Brain microvascular endothelial cell (primary cell): Measurements from ENCODE around the gene SLC5A2.
A peak's percentile ranks its signal among the peaks of the same experiment; 100 is the strongest.

Source experiments
- DNase-seq: peaks from one replicate; pipeline ENCODE4 v3.0.0-alpha.2; 2020
- H3K27ac ChIP-seq: fragments of 250-450 bp; sonication (Bioruptor Pico); 2 replicates; pipeline ENCODE4 v1.5.1; 2020; ENCODE audit warnings: mild to moderate bottlenecking, moderate library complexity
- H3K27me3 ChIP-seq: fragments of 250-450 bp; sonication (Bioruptor Pico); replicated peaks from 2 replicates; pipeline ENCODE4 v1.5.1; 2020; ENCODE audit warnings: mild to moderate bottlenecking
- H3K36me3 ChIP-seq: fragments of 250-450 bp; sonication (Bioruptor Pico); replicated peaks from 2 replicates; pipeline ENCODE4 v1.5.1; 2020; ENCODE audit warnings: mild to moderate bottlenecking
- H3K4me3 ChIP-seq: 2 replicates; pipeline ENCODE4 v1.5.1; 2011; ENCODE audit warnings: low read depth, mild to moderate bottlenecking, control low read depth, low read length, moderate library complexity
- CTCF ChIP-seq: IDR thresholded peaks from 2 replicates; pipeline ENCODE4 v1.5.1; 2011; ENCODE audit warnings: low read depth, mild to moderate bottlenecking, moderate library complexity, low read length, control low read depth, inconsistent platforms; ENCODE audit errors: missing control alignments
- in situ Hi-C: cut with HindIII; loops from 2 replicates; pipeline ENCODE4 v1.10.0; 2017; ENCODE audit warnings: low sequenced_read_pairs, low pct_ligation_motif_present

The SLC5A2 gene

GRCh38 chr16:31484491-31485171 lies 1.7 kb downstream of the SLC5A2 start:
- no peak for DNase-seq
- Histone ChIP-seq H3K36me3 (no peaks in the 10 kb centered on the region), H3K4me3 (no peak overlapping the region), H3K27ac (no peak overlapping the region), H3K27me3 (peaks cover 5% of the 10 kb centered on the region)
- in situ Hi-C loops, result no loop called here
- TF ChIP-seq CTCF, result no peak

DNA sequence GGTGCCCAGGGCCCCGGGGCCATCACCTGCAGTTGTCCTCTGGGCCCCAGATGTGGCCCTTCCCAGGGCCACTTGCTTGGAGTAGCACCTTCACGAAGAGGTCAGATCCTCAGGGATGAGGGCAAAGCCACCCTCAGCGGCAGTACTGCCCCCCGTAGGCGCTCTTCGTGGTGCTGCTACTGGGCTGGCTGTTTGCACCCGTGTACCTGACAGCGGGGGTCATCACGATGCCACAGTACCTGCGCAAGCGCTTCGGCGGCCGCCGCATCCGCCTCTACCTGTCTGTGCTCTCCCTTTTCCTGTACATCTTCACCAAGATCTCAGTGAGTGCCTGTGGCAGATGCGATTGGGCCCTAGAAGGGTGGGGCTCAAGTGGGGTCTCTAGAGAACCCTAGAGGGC lies 2.6 kb downstream of the SLC5A2 start:
- Histone ChIP-seq H3K27ac (no peak overlapping the region), H3K4me3 (no peak overlapping the region), H3K27me3 (peaks cover 5% of the 10 kb centered on the region), H3K36me3 (peaks cover 4% of the 10 kb centered on the region)
- in situ Hi-C loops, result no loop called here
- TF ChIP-seq CTCF, result no peak
- no peak for DNase-seq

- H3K4me3 ChIP-seq, result no peak overlapping the region
- H3K36me3 ChIP-seq, result peaks cover 5% of the 10 kb centered on the region
- peaks cover 5% of the 10 kb centered on the region for H3K27me3 ChIP-seq
- no peak overlapping the region for H3K27ac ChIP-seq
- in situ Hi-C loops, result no loop called here
- no peak for TF ChIP-seq CTCF
- DNase-seq, result no peak
Observed at GRCh38 chr16:31486045-31486444, 3.1 kb downstream of the SLC5A2 start.

DNA sequence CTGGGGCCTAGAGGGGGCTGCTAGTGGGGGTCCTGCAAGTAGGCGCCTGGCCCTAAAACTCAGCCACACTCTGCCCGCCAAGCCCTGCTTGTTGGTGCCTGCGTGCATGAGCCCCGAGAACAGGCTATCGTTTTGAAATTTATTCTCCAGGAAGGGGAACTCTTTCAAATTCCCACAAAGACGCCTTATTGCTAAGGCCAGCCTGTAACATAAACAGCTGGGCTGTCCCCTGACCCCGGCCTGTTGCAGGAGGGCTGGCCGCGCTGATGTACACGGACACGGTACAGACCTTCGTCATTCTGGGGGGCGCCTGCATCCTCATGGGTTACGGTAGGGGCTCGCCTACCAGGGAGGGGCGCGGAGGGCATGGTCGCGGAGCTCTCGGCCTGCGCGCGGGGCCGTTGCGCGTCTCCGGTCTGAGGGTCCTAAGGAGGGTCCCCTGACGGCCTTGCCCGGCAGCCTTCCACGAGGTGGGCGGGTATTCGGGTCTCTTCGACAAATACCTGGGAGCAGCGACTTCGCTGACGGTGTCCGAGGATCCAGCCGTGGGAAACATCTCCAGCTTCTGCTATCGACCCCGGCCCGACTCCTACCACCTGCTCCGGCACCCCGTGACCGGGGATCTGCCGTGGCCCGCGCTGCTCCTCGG lies 4.3 kb downstream of the SLC5A2 start:
- Histone ChIP-seq H3K27ac (no peak overlapping the region), H3K4me3 (peak overlapping the region; percentile 52), H3K27me3 (peaks cover 5% of the 10 kb centered on the region), H3K36me3 (peaks cover 5% of the 10 kb centered on the region)
- DNase-seq, result no peak
- TF ChIP-seq CTCF, result no peak
- in situ Hi-C loops, result no loop called here

DNA sequence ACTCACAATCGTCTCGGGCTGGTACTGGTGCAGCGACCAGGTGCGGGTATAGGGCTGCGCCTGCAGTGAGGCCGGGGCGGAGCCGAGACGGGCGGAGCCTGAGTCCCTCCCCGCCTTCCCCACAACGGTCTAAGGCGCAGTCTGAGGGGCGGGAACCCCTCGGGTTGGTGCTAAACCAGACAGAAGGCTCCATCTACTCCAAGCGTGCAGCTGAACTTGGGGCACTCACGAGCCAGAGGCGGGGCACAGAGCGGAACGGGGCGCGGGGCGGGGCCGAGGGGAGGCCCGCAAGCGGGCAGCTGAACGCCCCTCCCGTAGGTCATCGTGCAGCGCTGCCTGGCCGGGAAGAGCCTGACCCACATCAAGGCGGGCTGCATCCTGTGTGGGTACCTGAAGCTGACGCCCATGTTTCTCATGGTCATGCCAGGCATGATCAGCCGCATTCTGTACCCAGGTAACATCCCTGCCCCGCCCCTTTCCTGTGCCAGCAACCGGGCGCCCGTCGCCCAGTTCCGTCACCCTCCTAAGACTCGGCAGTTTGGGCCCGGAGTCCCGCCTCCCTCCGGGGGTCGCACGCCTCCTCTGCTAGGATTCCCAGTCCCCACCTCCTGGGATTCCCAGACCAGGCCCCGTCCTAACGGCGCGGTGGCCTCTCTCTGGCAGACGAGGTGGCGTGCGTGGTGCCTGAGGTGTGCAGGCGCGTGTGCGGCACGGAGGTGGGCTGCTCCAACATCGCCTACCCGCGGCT lies 5.0 kb downstream of the SLC5A2 start:
- no peak for DNase-seq
- H3K27ac ChIP-seq, result no peak overlapping the region
- in situ Hi-C loops, result no loop called here

More for the DNA sequence above, 5.0 kb downstream of the SLC5A2 start:
- TF ChIP-seq CTCF, result no peak
- Histone ChIP-seq H3K4me3 (peak overlapping the region; percentile 52), H3K36me3 (peaks cover 11% of the 10 kb centered on the region), H3K27me3 (peaks cover 5% of the 10 kb centered on the region)
